Stimulated activated CD8-positive, alpha-beta memory T cell treated with anti-CD3 and anti-CD28 coated beads, Interleukin-15, amount 100 ng/mL, for 1 hour (primary cell): Measurements from ENCODE around the gene DSCAM.

Experiments
- DNase-seq: peaks from one replicate; pipeline ENCODE4 v3.0.0-alpha.2; 2020; ENCODE audit warnings: low read depth

The DSCAM gene

DNA sequence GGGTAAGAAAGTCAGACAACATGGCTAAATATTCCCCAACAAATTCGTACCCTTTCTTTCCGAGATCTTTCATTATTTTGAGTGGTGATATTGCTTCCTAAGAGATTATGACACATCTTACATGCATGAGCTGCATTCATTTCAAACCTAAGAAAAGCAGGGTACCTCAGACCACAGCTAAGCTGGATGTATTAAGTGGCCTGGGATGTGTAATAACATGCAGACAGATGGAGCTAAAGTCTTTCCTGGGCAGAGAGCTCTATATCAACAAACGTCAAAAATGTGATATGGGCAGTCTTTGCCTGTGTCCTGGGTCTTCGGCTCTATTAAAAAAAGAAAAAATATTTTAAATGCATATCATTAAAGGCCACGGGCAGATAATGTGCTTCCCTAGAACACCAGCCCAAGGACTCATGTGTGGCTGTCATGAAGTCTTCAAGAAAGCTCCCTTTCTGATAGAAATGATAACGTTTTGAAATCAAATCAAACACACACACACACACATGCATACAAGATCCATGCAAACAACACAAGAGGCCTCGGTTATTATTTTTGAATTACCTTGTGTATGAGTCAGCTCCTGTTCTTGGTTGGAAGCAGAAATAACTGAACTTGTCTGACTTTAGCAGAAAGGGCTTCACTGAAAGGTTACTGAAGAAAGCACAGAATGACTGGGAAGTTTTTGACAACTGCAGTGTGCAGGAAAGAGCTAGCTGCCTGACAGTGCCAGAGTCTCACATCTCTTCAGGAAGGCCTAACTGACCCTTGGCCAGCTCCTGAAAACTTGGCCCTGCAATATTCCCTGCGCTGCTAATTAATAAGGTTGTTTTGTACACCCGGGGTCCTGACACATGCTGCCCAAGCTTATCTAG is 231.2 kb downstream of the DSCAM start:
- no peak for DNase-seq

- no peak for DNase-seq
These were observed 233.4 kb downstream of the DSCAM start for GRCh38 chr21:40613546-40614030.

GRCh38 chr21:40610345-40610744 is 236.6 kb downstream of the DSCAM start:
- no peak for DNase-seq

DNA sequence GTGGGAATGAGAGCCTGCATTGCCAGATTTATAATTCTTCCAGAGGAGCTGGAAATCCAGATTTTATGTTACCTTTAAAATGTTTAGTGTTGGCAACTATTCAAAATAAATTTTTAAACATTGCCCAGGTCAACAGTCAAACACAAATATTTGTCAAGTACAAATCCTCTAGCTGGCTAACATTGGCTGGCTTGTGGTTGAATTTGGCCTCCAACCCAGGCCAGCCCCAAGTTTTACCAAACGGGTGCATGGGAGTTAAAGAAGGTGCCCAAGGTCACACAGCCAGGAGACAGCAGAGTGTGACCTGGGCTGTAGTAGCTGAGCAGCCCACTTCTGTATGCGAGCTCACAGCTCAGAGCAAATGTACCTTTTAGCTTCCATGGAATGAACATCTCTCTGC is 240.6 kb downstream of the DSCAM start:
- no peak for DNase-seq

- DNase-seq = no peak
These were observed 241.9 kb downstream of the DSCAM start for GRCh38 chr21:40605094-40605493.

GRCh38 chr21:40603774-40604173 is 243.2 kb downstream of the DSCAM start:
- DNase-seq = no peak

- DNase-seq = no peak
These were observed 244.9 kb downstream of the DSCAM start for GRCh38 chr21:40602080-40602479.

GRCh38 chr21:40595806-40596205 is 251.2 kb downstream of the DSCAM start:
- DNase-seq = no peak

DNA sequence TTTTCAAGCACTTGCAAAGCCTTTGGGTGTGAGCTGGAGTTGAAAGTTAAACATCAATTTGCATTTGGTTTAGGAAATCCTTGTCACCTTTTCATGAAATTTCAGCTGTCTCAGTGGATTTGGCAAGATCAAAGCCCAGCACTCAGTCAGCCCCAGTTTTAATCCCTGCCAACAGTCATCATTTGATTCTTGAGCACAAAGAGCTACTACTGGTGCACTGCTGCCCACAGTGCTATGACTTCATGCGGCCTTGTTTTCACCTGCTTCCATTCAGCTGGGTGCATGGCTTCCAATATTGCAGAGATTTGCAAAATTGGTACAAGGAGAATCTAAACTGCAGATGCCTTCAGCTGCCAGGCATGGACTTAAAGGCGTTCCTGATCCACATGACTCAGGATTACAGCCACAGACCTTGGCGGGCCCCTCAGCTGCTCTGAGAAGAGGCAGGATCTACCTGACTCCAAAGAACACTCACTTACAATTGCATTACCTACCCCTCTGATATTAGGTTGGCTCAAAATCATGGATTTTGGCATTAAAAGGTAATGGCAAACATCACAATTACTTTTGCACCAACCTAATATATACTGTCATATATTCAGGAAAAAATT is 259.1 kb downstream of the DSCAM start:
- no peak for DNase-seq

DNA sequence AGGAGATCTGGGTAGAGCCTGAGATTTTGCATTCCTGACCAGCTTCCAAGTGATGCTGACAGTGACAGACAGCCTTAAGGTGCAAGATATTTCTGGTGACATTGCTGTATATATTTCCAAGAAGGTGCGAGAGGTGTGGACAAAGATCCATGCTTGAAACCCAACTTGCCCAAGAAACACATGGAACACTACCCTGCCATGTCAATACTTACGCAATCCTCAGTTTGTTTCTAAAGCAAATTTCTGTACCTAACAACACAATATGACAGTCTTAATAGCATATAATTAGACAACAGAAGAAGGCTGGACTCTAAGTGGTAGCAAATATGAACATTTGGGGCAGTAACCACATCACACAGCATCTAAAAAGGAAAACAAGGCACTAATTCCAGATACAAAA is 260.4 kb downstream of the DSCAM start:
- DNase-seq = no peak

- DNase-seq = no peak
These were observed 269.5 kb downstream of the DSCAM start for GRCh38 chr21:40577285-40578043.

DNA sequence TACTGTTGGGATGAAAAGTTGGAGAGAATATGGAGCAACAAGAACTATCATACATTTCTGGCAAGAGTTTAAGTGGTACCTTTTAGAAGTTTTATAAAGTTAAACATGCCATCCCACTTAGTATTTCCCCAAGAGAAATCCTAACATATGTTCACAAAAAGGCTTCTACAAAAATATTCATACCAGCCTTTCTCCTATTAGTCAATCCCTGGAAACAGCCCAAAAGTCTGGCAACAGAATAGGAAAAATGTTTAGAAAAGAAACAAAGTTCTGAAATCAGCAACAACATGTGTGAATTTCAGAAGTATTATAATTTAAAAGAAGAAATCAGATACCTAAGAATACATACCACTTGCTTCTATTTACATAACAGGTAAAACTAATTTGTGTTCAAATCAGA is 271.0 kb downstream of the DSCAM start:
- DNase-seq = no peak

- DNase-seq = no peak
These were observed 277.6 kb downstream of the DSCAM start for GRCh38 chr21:40569357-40569756.

- no peak for DNase-seq
These were observed 278.2 kb downstream of the DSCAM start for GRCh38 chr21:40568807-40569206.

- DNase-seq = no peak
These were observed 279.5 kb downstream of the DSCAM start for GRCh38 chr21:40567501-40567900.

GRCh38 chr21:40566486-40566885 is 280.5 kb downstream of the DSCAM start:
- DNase-seq = no peak

DNA sequence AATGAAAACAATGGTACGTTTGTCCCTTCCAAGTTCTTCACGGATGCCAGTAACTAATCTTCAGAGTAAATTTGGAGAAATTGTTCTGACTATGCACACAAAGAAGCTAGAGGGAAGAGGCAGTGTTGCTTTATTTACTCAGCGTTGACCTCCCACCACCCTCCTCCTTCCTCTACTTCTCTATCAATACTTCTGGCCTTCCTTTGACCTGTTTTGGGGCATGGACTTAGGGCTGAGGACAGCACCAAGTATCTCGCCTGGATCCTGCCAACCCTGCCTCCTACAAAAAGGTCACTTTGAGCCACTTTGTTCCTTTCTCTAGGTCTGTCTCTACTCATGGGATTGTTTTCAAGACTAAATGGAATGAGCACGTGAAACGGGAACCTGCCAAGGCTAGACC is 282.6 kb downstream of the DSCAM start:
- no peak for DNase-seq

GRCh38 chr21:40563900-40564299 is 283.1 kb downstream of the DSCAM start:
- DNase-seq = no peak

DNA sequence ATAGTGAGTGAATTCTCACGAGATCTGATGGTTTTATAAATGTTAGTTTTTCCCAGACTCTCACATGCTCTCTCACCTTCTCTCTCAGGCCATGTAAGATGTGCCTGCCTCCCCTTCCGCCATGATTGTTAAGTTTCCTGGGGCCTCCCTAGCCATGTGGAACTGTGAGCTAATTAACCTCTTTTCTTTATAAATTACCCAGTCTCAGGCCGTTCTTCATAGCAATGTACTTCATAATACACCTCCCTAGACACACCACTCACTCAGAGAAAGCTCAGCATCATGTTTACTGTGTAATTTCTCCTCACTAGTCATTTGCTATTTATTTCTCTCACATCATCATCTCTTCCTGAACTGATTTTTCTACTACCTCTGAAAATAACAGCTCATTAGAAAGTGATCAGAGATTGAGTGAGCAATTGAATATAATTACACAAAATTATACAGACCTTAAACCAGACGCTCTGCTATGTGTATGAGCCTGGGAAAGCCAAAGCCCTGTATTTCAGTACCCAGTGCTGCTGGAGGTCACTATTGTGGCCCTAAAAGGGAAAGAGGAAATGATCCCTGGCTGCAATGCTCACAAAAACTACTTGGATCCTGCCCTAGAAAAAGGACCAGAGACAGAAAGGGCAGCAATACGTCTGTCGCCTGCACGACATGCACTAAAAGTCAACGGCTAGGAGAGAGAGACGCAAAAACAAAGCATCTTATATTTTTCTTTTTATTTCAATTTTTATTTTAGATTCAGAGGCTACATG is 284.5 kb downstream of the DSCAM start:
- DNase-seq = no peak

- no peak for DNase-seq
These were observed 290.5 kb downstream of the DSCAM start for GRCh38 chr21:40556442-40556968.

DNA sequence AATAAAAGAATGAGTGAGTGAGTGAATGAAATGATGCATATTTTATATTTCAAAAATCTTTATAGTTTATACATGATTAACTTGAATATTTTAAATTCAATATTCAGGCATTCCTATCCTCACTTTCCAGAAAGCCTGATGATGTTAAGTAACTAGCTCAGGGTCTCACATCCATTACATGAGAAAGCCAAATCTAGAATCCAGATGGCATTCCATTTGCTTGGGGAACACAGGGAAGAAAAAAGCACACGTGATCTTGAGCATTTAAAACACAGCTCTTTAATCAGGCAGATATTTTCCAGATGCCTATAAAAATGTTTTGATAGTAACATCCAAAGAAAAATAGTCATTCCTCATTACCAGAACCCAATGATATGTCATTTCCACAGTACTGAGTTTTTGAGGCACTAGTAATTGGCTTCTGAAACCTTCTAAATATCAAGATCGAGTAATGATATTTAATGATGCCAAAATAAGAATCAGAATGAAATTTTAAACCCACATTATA is 291.9 kb downstream of the DSCAM start:
- no peak for DNase-seq

DNA sequence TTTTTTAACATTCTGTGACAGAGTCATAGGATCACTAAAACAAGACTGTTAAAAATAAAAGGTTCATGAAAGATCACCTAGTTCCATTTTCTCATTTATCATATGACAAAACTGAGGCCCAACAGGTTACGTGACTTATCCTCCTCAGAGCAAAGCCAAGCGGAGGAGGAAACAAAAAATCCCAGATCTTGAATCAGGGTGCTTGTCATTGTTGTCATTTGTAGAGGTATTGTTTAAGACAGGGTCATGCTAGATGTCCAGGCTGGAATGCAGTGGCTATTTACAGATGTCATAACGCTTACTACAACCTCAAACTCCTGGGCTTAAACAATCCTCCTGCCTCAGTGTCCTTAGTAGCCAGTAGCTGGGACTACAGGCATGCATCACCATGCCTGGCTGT is 293.2 kb downstream of the DSCAM start:
- DNase-seq = no peak
